ENCODE data around the gene CLDN18. TPM values are rescaled to one million over a fixed set of nuclear protein-coding genes. Genes with fewer than 3 reads are reported as not detected.

CLDN18 gene
- total and polyA plus RNA-seq, 3 donors from 2014 or later: 1.7 to 3.1 (median 2.6) TPM

DNA sequence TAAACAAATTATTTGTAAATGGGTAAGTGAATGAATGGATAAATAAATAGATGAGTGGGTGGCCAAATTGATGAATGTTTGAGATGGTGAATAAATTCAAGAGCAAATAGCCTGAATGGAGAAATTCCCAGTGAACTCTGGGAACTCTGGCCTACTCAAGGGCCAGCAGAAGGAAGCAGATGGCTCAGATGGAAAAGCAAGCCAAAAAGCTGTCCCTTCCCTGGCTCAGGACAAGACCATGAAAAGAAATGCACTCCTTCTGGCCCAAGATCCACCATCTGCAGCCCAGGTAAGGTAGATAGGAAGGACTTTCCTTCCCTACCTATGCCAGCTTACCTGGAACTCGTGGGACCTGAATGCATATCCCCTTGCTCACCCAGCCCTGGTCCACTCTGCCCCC is 37.6 kb upstream of the CLDN18 start:
- WGBS, 2 donors: 83 to 100% methylated on average over 1 of the region's 1 CpG
- H3K27ac ChIP-seq: no peak overlapping the region
- no peak overlapping the region for H3K4me3 ChIP-seq
- H3K27me3 ChIP-seq: no peaks in the 10 kb centered on the region
- TF ChIP-seq, protein P1, sequence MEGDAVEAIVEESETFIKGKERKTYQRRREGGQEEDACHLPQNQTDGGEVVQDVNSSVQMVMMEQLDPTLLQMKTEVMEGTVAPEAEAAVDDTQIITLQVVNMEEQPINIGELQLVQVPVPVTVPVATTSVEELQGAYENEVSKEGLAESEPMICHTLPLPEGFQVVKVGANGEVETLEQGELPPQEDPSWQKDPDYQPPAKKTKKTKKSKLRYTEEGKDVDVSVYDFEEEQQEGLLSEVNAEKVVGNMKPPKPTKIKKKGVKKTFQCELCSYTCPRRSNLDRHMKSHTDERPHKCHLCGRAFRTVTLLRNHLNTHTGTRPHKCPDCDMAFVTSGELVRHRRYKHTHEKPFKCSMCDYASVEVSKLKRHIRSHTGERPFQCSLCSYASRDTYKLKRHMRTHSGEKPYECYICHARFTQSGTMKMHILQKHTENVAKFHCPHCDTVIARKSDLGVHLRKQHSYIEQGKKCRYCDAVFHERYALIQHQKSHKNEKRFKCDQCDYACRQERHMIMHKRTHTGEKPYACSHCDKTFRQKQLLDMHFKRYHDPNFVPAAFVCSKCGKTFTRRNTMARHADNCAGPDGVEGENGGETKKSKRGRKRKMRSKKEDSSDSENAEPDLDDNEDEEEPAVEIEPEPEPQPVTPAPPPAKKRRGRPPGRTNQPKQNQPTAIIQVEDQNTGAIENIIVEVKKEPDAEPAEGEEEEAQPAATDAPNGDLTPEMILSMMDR (IDR thresholded peaks at IDR 0.05): no peak
- TF ChIP-seq POLR2A (IDR thresholded peaks at IDR 0.05): no peak
- no peaks in the 10 kb centered on the region for H3K36me3 ChIP-seq (ENCODE audit: low read depth, missing control alignments)
- no peak for DNase-seq
- intact Hi-C loops (cut with DNase I; ENCODE audit: low total_unique reads): no loop called here
- no peaks in the 10 kb centered on the region for H3K9me3 ChIP-seq
- H3K4me1 ChIP-seq: no peaks in the 10 kb centered on the region

DNA sequence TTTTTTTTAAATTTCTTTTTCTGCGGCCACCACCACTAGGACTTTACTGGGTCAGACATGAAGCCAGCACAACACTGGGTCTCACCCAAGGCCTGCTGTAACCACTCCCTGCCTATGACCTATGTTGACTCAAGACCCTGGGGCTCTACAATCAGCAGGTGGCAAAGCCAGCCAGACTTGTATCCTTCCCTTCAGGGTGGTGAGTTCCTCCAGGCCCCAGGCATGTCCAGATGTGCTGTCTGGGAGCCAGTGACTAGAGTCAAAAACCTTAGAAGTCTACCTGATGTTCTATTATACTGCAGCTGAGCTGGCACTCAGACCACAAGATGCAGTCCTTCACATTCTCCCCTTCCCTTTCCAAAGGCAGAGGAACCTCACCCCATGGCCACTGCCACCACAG is 31.6 kb upstream of the CLDN18 start:
- intact Hi-C loops (cut with DNase I; ENCODE audit: low total_unique reads): no loop called here
- H3K4me3 ChIP-seq: no peak overlapping the region
- 93 to 100% methylated on average over 1 of the region's 1 CpG for WGBS, 2 donors

DNA sequence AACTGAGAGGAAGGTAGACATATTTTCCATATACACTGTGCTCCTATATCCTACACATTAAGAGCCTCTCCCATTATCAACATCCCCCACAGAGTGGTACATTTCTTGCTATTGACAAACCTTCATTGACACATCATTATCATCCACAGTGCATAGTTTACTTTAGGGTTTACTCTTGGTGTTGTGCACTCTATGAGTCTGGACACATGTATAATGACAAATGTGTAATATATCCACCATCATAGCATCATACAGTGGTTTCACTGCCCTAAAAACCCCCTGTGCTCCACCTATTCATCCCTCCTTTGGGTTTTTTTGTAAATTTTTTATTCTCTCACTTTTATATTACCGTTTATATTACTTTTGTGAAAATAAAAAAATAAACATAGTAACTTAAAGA is 22.2 kb upstream of the CLDN18 start:
- H3K4me3 ChIP-seq: no peak overlapping the region
- H3K27ac ChIP-seq: no peak overlapping the region
- H3K27me3 ChIP-seq: no peaks in the 10 kb centered on the region
- 0% methylated on average over 1 of the region's 1 CpG for WGBS, 2 donors
- intact Hi-C loops (cut with DNase I; ENCODE audit: low total_unique reads): no loop called here
- no peaks in the 10 kb centered on the region for H3K36me3 ChIP-seq (ENCODE audit: low read depth, missing control alignments)
- no peaks in the 10 kb centered on the region for H3K9me3 ChIP-seq
- no peaks in the 10 kb centered on the region for H3K4me1 ChIP-seq
- DNase-seq: no peak
- no peak for TF ChIP-seq POLR2A (IDR thresholded peaks at IDR 0.05)
- TF ChIP-seq, protein P1 (IDR thresholded peaks at IDR 0.05): no peak

More for the DNA sequence above, 31.6 kb upstream of the CLDN18 start:
- no peak for TF ChIP-seq POLR2A (IDR thresholded peaks at IDR 0.05)
- TF ChIP-seq, protein P1 (IDR thresholded peaks at IDR 0.05): no peak
- no peaks in the 10 kb centered on the region for H3K27me3 ChIP-seq
- H3K9me3 ChIP-seq: no peaks in the 10 kb centered on the region
- H3K36me3 ChIP-seq (ENCODE audit: low read depth, missing control alignments): no peaks in the 10 kb centered on the region
- no peak overlapping the region for H3K27ac ChIP-seq
- no peak for DNase-seq
- H3K4me1 ChIP-seq: no peaks in the 10 kb centered on the region

DNA sequence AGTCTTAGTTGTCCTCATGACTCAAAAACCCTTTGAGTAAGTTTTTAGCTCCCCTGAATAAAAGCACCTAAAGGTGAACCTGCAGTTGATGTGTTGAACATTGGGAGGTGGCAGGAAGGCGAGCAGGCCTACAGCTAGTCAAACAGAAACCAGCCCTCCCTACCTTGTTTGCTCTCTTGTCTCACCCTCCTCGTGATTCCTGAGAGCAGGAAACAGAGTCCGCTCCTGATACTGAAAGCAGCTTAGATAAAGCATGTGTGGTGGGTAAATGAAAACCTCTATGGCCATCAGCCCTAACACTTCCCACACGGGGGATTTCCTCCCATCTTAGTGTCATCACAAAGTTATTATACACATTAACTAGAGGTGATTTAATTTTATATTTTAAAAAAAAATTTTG is 21.8 kb upstream of the CLDN18 start:
- intact Hi-C loops (cut with DNase I; ENCODE audit: low total_unique reads): no loop called here
- Histone ChIP-seq H3K27ac (no peak overlapping the region), H3K36me3 (ENCODE audit: low read depth, missing control alignments) (no peaks in the 10 kb centered on the region), H3K9me3 (no peaks in the 10 kb centered on the region), H3K4me3 (no peak overlapping the region), H3K27me3 (no peaks in the 10 kb centered on the region), H3K4me1 (no peaks in the 10 kb centered on the region)
- no peak for DNase-seq
- WGBS, 2 donors: 65 to 69% methylated on average over 4 of the region's 4 CpGs
- TF ChIP-seq, protein P1 (IDR thresholded peaks at IDR 0.05): no peak
- TF ChIP-seq POLR2A (IDR thresholded peaks at IDR 0.05): no peak

DNA sequence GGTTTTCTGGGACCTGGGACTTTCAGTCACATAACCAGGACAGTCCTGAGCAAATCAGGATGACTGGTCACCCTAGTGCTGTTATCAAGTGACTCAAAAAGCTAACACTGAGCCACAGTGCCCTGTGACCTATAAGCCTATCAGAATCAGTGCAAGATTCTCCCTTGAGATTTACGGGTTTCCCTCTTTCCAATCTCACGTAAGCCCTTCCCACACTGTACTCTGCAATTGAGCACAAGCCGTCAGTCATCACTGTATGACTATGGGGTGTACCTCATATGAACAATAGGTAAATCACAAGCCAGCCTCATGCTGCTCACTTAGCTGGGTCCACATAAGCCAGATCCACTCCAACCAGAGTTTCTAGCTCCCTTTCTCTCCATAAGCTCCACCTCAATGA is 21.0 kb upstream of the CLDN18 start:
- TF ChIP-seq, protein P1 (IDR thresholded peaks at IDR 0.05): no peak
- TF ChIP-seq POLR2A (IDR thresholded peaks at IDR 0.05): no peak
- H3K4me1 ChIP-seq: no peaks in the 10 kb centered on the region
- no peak for DNase-seq
- no peak overlapping the region for H3K4me3 ChIP-seq
- intact Hi-C loops (cut with DNase I; ENCODE audit: low total_unique reads): no loop called here
- H3K27ac ChIP-seq: no peak overlapping the region
- WGBS, 2 donors: 75 to 90% methylated on average over 3 of the region's 3 CpGs
- H3K36me3 ChIP-seq (ENCODE audit: low read depth, missing control alignments): no peaks in the 10 kb centered on the region
- H3K9me3 ChIP-seq: no peaks in the 10 kb centered on the region
- H3K27me3 ChIP-seq: no peaks in the 10 kb centered on the region

Measured in testis (tissue), 3 donors.